Tibial nerve (tissue), 4 donors: ENCODE results near the gene VSIR.

Experiments
- CTCF ChIP-seq, 5 experiments: fragments of 200-600 bp in 3 of 5; fragments of 450-650 bp in 2 of 5; sonication (generic) in 3 of 5; IDR thresholded peaks; one replicate each; pipeline ENCODE4 v1.5.1; 2016 to 2019; ENCODE audit warnings: antibody characterized with exemption in 5 of 5, mild to moderate bottlenecking in 3 of 5, moderate library complexity in 2 of 5
- EP300 ChIP-seq, 2 donors: sonication (generic); formaldehyde crosslinking; IDR thresholded peaks; one replicate each; pipeline ENCODE4 v1.6.1; 2017; ENCODE audit warnings: antibody characterized with exemption in 2 of 2, mild to moderate bottlenecking in 1 of 2

GRCh38 chr10:71714031-71714410, 59.3 kb downstream of the VSIR start:
- TF ChIP-seq CTCF (IDR thresholded peaks at IDR 0.05) = no peak
- TF ChIP-seq EP300 (IDR thresholded peaks at IDR 0.05) = no peak
